ENCODE measurements around the gene TTC7B.

GRCh38 chr14:90717916-90718315, 98.3 kb downstream of the TTC7B start:
- TF ChIP-seq CTCF (IDR thresholded peaks at IDR 0.05; ENCODE audit: extremely low read depth in 1 of 2, insufficient read depth in 1 of 2, low read depth in 1 of 2, low read length in 2 of 2) (no peak), EZH2 (IDR thresholded peaks at IDR 0.05; ENCODE audit: borderline replicate concordance, low read depth, low read length, severe bottlenecking) (no peak), MAX (IDR thresholded peaks at IDR 0.05; ENCODE audit: insufficient read depth, insufficient read length) (no peak)

All from endothelial cell of umbilical vein (primary cell).